ENCODE measurements around the gene FN3KRP.

The FN3KRP gene

DNA sequence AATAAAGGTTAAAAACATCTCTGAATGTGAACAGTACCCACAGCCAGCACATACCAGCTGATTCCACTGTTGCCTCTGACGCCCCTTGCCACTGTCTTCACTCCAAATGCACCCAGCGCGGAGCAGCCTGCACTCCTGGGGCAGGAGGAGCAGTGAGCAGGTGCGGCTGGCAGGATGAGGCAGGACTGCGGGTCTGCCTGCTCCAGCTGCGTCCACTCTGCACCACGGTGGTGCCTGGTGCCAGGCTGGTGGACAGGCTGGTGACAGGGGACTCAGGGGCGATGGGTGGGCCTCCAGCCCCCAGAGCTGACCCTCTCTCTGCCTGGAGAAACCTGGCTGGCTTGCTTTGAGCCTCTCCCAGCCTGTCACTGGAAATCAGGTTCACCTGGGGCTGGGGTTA lies 27.4 kb upstream of the FN3KRP start:
- no peak overlapping the region for H3K4me3 ChIP-seq (ENCODE audit: low read depth, low read length)
- no peak for DNase-seq (ENCODE audit: low read depth)
- TF ChIP-seq CTCF (IDR thresholded peaks at IDR 0.05; ENCODE audit: low read depth, low read length, missing control alignments): no peak

- TF ChIP-seq CTCF (IDR thresholded peaks at IDR 0.05; ENCODE audit: low read depth, low read length, missing control alignments): no peak
- H3K4me3 ChIP-seq (ENCODE audit: low read depth, low read length): no peak overlapping the region
- DNase-seq (ENCODE audit: low read depth): no peak
Measured at GRCh38 chr17:82690786-82691489, 25.6 kb upstream of the FN3KRP start.

DNA sequence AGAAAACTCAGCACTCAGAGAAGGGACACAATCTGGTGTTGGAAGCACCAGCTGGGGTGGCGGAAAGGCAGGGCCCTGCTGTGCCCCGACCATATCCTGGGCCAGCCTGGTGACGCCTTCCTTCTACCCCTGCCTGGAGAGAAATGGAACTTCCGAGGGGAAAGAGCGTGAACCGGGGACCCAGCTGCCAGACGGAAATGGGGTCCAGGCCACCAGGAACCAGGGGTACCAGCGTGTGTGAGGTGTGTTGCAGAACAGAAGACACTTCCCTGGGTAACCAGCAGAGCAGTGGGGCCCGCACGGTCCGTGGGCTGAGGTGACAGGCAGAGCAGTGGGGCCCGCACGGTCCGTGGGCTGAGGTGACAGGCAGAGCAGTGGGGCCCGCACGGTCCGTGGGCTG lies 24.8 kb upstream of the FN3KRP start:
- TF ChIP-seq CTCF (IDR thresholded peaks at IDR 0.05; ENCODE audit: low read depth, low read length, missing control alignments): no peak
- H3K4me3 ChIP-seq (ENCODE audit: low read depth, low read length): no peak overlapping the region
- no peak for DNase-seq (ENCODE audit: low read depth)

DNA sequence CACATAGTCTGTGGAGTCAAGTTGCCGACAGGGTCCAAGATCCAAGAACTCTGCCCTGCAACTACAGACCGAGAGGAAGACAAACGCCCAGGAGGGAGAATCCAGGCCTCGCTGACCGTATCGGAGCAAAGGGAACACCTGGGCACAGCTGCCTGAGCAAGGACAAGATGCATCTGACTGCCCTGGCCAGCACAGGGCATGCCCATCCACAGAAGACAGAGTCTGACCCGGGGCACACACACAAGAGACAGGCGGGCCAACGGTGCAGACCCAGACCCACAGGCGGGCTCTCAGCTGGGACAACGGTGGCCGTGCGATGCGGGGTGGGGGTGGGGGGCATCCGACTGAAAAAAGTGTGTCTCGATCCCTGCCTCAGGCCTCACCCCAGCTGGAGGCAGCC lies 24.2 kb upstream of the FN3KRP start:
- DNase-seq (ENCODE audit: low read depth): no peak
- H3K4me3 ChIP-seq (ENCODE audit: low read depth, low read length): no peak overlapping the region
- no peak for TF ChIP-seq CTCF (IDR thresholded peaks at IDR 0.05; ENCODE audit: low read depth, low read length, missing control alignments)

- DNase-seq (ENCODE audit: low read depth): no peak
- no peak overlapping the region for H3K4me3 ChIP-seq (ENCODE audit: low read depth, low read length)
- TF ChIP-seq CTCF (IDR thresholded peaks at IDR 0.05; ENCODE audit: low read depth, low read length, missing control alignments): no peak
Measured at GRCh38 chr17:82693168-82693867, 23.2 kb upstream of the FN3KRP start.

DNA sequence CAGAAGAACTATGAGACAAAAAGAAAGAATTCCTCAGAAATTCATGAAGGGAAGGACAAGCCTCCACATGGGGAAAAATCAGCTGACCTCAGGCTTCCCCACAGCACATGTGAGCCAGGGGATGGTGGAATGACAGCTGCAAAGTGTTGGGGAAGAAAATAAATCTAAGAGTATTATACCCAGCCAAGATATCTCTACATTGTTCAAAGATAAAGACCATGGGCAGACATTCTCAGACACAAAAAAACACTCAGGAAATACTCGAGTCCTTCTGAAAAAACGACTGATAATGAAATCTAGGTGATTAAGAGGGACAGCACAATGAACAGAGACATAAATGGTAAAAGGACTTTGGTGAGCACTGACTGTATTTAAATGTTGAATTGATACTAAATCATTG lies 21.9 kb upstream of the FN3KRP start:
- no peak for TF ChIP-seq CTCF (IDR thresholded peaks at IDR 0.05; ENCODE audit: low read depth, low read length, missing control alignments)
- no peak for DNase-seq (ENCODE audit: low read depth)
- no peak overlapping the region for H3K4me3 ChIP-seq (ENCODE audit: low read depth, low read length)

- no peak overlapping the region for H3K4me3 ChIP-seq (ENCODE audit: low read depth, low read length)
- TF ChIP-seq CTCF (IDR thresholded peaks at IDR 0.05; ENCODE audit: low read depth, low read length, missing control alignments): no peak
- DNase-seq (ENCODE audit: low read depth): no peak
Measured at GRCh38 chr17:82696259-82696658, 20.2 kb upstream of the FN3KRP start.

All from GM12864 (cell line).